ENCODE data around the gene STMN1.

Gene STMN1

DNA sequence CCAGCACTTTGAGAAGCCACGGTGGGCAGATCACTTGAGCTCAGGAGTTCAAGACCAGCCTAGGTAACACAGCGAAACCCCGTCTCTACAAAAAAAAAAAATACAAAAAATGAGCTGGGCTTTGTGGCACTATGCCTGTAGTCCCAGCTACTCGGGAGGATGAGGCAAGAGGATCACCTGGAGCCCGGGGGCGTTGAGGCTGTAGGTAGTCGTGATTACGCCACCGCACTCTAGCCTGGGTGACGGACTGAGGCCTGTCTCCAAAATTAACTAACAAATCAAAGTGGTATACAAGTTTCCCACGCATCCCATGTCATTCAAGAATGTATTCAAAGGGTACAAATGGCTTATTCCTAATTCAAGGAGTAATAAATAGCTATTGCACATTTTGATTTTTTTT is 49.4 kb downstream of the STMN1 start:
- Histone ChIP-seq H3K9me3 (ENCODE audit: control insufficient read depth, low read length) (no peaks in the 10 kb centered on the region), H3K9ac (no peak overlapping the region), H3K4me2 (ENCODE audit: low read length) (no peak overlapping the region), H2AFZ (no peak overlapping the region), H3K36me3 (ENCODE audit: control insufficient read depth, insufficient read depth, low read length) (no peaks in the 10 kb centered on the region), H3K27me3 (ENCODE audit: control insufficient read depth, insufficient read depth, low read length) (no peaks in the 10 kb centered on the region), H3K4me1 (peaks cover 3% of the 10 kb centered on the region), H3K4me3 (ENCODE audit: low read depth, low read length) (no peak overlapping the region), H3K79me2 (no peaks in the 10 kb centered on the region), H3K27ac (no peak overlapping the region)
- TF ChIP-seq, protein P1, sequence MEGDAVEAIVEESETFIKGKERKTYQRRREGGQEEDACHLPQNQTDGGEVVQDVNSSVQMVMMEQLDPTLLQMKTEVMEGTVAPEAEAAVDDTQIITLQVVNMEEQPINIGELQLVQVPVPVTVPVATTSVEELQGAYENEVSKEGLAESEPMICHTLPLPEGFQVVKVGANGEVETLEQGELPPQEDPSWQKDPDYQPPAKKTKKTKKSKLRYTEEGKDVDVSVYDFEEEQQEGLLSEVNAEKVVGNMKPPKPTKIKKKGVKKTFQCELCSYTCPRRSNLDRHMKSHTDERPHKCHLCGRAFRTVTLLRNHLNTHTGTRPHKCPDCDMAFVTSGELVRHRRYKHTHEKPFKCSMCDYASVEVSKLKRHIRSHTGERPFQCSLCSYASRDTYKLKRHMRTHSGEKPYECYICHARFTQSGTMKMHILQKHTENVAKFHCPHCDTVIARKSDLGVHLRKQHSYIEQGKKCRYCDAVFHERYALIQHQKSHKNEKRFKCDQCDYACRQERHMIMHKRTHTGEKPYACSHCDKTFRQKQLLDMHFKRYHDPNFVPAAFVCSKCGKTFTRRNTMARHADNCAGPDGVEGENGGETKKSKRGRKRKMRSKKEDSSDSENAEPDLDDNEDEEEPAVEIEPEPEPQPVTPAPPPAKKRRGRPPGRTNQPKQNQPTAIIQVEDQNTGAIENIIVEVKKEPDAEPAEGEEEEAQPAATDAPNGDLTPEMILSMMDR (IDR thresholded peaks at IDR 0.05), result no peak

DNA sequence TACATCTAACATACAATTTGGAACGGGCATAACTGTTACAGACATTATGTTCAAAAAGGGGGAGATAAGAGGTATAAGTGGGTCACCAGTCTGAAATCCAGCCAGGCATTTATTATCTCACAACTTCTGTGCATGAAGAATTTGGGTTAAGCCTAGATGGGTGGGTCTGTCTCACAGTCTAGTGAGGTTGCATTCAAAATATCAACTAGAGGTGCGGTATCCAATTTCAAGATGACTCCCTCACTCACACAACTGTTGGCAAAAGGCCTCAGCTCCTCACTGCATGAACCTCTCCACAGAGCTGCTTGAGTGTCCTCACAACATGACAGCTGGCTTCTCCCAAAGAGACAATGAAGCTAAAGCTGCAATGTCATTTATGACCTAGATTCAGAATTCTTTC is 51.7 kb downstream of the STMN1 start:
- Histone ChIP-seq H3K79me2 (no peaks in the 10 kb centered on the region), H3K9ac (no peak overlapping the region), H3K9me3 (ENCODE audit: control insufficient read depth, low read length) (no peaks in the 10 kb centered on the region), H3K4me2 (ENCODE audit: low read length) (no peak overlapping the region), H3K4me1 (peaks cover 3% of the 10 kb centered on the region), H3K27ac (no peak overlapping the region), H3K36me3 (ENCODE audit: control insufficient read depth, insufficient read depth, low read length) (no peaks in the 10 kb centered on the region), H3K4me3 (ENCODE audit: low read depth, low read length) (no peak overlapping the region), H3K27me3 (ENCODE audit: control insufficient read depth, insufficient read depth, low read length) (no peaks in the 10 kb centered on the region), H2AFZ (no peak overlapping the region)
- TF ChIP-seq, protein P1 (IDR thresholded peaks at IDR 0.05), result no peak

All from parathyroid adenoma (tissue), 2 donors.